Glomerular visceral epithelial cell (primary cell): ENCODE measurements around the gene POU2AF2.
"Not testable (repeated sequence)": the region's sequence is repeated elsewhere in the genome, so short reads cannot be mapped to it uniquely, and the experiment has no call there.

ENCODE experiments used
- DNase-seq: peaks from one replicate; pipeline ENCODE4 v3.0.0-alpha.2; 2016; ENCODE audit errors: extremely low spot score

POU2AF2 gene

DNA sequence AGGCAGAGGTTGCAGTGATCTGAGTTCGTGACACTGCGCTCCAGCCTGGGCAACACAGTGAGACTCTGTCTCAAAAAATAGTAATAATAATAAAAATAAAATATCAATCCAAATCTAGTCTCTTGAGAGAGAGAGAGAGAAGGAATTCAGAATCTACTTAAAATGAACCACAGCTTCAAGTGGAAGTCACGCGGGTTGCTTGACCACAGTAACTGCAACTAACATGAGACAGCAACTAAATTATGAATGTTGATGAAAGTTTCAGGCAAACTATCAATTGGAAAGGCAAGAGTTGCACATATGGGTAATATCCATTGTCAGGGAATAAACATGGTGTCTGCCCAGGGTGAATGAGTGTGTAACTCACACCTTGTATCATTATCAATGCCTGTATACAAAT, 12.5 kb downstream of the POU2AF2 start:
- DNase-seq: no peak

DNA sequence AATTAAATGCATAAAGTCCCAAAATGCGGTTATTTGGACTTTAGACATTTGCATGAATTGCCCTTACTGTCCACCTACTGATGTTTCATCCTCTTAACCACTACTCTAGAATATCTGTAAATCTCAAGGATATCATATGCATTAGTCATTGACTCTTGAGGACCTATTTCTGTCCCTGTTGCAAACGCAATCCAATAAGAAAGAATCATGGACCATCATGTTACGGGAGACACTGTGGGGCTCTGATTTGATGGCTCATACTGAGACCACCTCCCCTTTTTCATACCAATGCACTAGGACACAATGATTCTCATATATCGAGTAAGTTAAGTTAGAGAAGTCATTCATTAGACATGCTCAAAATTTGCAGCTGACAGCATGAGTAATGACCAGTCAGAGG, 14.4 kb downstream of the POU2AF2 start:
- DNase-seq: no peak

DNA sequence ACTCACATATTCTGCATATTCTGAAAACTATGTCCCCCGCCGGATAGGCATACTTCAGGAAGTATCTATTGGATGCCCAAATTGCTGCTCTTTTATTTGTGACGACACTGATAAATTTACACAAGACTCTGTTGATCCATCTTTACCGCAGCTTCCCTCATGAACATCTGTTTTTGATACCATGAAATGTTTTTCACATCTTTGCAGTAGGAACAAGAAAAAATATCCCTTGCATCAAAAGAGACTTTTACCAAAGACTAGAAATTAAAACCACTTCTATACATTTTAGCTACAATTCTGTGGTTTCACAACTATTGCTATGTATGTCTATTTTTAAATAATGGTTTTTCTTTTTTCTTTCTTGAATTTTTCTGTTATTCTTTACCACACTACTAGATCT, 15.3 kb downstream of the POU2AF2 start:
- no peak for DNase-seq

DNA sequence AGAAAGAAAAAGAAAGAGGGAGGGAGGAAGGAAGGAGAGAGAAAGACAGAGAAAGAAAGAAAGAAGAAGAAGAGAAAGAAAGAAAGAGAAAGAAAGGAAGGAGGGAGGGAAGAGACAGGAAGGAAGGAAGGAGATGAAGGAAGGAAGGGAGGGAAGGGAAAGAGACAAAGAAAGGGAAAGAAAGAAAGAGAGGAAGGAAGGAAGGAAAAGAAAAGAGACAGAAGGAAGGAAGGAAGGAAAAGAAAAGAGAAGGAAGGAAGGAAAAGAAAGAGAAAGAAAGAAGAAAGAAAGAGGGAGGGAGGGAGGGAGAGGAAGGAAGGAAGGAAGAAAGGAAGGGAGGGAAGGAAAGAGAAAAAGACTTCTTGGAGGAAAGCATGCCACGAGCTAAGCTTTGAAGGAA, 19.1 kb downstream of the POU2AF2 start:
- DNase-seq: no peak

DNA sequence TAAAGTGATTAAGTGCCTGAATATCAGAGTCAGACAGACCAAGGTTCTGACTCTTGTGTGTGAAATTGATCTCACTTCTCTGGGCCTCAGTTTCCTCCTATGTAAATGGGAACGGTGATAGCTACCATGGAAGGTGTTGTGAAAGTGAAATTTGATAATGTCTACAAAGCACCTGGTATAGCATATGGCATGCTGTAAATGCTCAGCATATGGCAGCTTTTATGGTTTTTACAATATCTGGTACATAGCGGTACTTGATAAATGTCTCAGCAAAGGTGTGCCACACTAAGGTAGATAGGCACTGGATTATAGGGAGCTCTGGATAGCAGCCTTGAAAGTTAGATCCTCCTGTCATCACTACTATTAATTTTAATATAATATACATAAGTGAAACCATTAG, 19.9 kb downstream of the POU2AF2 start:
- no peak for DNase-seq

DNA sequence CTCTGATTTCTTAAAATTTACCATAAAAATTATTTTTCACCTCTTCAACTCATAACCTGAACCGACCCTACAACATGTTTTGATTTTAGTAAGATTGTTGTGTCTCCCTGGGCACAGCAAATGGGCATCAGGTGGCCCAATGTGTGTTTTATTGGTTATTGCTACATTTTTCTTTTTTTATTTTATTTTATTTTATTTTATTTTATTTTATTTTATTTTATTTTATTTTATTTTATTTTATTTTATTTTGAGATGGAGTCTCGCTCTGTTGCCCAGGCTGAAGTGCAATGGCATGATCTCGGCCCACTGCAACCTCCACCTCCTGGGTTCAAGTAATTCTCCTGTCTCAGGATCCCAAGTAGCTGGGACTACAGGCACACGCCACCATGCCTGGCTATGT, 22.8 kb downstream of the POU2AF2 start:
- not testable (repeated sequence) for DNase-seq

DNA sequence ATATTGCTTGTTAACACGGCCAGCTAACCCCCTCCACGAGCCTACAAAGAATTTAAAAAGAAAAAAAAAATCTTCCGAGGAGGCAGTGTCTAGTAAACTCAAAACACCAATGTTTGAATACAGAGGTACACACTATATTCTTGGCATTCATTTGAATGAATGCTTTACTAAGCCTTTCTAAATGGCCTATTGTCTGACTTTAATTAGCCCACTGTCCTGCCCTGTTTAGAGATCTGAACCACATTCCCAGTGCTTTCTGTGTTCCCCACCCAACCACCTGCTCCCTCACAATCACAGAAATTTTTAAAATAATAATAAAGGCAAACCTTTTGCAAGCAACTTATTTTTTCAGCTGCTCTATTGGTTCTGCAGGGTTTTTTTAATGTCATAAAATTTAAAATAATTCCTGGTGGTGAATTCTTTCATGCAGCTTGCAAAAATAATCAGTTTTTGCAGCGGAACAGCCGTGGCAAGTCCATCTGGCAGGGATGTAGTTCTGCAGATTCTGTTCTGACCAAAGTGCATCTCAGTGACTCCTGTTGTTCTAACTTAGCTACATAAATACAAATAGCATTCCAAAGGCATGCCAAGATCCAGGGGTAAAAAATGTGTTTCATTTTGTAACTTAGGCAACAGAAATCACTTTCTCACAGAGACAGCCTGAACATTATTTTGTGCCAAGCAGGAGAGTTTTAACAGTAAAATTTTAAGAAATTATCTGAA, 23.8 kb downstream of the POU2AF2 start:
- no peak for DNase-seq

DNA sequence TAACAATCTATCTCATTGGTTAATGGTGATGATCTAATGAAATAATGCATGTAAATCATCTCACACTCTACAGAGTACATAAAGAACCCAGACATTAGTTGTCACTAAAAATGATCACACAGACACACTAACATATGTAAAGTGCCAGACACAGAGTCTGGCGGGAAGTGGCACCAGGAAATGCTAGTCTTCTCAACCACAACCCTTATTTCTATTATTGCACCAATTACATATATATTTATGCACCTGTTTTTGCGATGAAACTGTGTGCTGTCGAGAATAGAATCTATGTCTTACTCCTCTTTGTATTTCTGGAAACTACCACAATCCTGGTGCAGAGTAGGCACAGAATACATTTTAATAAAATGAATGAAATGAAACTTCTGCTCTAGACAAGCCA, 26.9 kb downstream of the POU2AF2 start:
- no peak for DNase-seq

DNA sequence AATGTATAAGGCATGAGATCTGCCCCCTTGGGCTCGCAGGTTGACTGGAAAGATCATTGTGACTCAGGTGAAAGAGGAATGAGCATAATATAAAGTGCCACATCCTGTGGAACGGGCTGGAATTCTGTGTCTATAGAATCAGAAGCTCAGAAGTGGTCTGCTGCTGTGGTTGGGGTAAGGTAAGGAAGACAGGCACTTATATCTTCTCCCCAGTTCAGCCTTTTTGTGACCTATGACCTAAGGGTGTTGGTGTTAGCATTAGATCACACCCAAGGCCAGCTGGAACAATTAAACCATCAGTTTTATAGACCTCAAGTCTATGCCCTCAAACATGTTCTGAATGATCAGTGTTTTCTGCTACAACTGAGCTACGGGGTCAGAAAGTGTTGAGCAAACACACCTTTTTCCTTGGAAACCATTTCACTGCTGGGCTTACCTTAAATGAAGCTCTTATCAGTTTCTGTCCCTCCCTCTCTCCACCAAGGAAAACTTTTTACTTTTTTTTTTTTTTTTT, 37.1 kb downstream of the POU2AF2 start:
- no peak for DNase-seq

DNA sequence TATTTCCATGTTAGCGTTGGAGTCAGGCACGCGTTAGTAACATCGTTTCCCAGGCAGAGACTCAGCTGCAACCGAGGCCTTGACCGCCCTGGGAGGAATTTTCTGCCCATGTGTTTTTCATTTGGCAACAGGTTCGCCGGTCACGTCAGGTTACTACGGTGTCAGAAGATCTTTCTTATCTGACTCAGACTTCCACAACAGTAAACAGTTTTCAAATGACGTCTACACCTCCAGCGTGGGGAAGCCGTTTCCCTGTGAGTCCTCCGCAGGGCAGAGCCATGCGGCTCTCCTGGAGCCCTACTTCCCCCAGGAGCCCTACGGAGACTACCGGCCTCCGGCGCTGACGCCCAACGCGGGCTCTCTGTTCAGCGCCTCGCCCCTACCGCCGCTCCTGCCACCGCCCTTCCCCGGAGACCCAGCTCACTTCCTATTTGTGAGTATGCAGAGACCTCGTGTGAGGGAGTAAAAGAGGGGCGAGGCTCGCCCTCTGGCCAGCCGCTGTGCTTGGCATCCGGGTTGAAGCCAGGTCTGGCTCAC, 38.5 kb downstream of the POU2AF2 start:
- DNase-seq: no peak

DNA sequence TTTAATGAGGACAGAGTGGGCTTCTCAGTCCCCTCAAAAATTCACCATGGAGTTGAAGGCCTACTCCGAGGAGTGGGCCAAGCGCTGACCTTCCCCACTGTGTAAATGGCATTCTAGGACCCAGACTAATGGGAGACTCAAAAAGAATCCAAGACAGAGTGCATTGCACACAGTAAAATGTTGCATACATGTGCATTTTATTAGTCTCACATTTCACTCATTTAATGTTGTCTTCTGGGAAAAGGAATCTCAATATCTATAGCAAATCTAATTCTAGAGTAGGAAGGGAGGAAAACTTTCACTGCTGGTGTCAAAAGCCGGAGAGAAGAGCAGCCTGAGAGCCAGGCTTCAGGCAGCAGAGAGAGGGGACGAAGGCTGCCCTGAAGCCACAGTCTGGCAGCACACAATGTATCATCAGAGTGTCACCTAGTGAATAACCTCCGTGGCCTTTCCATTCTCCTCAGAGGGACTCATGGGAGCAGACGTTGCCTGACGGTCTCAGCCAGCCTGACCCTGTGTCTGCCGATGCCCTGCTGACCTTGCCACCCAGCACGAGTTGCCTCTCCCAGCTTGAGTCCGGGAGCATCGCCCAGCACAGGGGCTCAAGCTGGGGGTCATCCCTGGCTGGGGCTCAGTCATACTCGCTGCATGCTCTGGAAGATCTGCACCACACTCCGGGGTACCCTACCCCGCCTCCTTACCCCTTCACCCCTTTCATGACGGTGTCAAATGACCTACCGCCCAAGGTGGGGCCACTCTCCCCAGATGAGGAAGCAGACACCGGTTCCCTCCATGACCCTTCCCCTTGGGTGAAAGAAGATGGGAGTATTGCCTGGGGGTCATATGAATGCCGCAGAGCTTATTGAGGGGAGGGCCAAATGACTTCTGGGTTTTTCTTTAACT, 39.9 kb downstream of the POU2AF2 start:
- DNase-seq: no peak

DNA sequence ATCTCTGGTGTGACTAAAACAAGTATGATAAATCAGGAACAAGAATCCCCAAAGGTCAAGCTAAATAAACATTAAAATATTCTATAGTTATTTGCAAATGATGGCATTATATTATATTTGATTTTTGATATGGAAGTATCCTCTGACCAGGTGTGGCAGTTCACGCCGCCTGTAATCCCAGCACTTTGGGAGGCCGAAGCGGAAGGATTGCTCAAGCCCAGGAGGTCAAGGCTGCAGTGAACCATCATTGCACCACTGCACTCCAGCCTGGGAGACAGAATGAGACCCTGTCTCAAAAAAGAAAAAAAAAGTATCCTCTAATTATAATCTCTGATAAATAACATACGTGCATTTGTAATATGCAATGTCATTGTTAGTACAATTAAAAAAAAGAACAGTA, 46.2 kb downstream of the POU2AF2 start:
- no peak for DNase-seq

DNA sequence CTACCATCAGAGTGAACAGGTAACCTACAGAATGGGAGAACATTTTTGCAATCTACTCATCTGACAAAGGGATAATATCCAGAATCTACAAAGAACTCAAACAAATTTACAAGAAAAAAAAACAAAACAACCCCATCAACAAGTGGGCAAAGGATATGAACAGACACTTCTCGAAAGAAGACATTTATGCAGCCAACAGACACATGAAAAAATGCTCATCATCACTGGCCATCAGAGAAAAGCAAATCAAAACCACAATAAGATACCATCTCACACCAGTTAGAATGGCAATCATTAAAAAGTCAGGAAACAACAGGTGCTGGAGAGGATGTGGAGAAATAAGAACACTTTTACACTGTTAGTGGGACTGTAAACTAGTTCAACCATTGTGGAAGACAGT, 46.9 kb downstream of the POU2AF2 start:
- DNase-seq: not testable (repeated sequence)

DNA sequence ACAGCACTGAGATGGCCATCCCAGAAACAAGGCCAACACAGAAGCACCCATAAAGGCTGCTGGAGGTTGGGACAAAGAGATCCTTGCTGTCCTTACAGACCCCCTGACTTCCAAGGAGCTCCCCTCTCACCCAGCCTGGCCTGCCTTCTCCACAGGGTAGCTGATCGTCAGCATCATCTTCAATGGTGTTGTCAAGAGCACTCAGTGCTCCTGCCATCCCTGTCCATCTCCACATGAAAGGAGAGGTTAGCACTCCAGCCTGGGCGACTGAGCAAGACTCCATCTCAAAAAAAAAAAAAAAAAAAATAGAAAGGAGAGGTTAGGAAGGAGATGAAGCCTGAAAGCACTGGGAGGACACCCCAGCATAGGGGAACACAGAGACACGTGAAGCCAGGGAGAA, 50.7 kb downstream of the POU2AF2 start:
- DNase-seq: no peak

DNA sequence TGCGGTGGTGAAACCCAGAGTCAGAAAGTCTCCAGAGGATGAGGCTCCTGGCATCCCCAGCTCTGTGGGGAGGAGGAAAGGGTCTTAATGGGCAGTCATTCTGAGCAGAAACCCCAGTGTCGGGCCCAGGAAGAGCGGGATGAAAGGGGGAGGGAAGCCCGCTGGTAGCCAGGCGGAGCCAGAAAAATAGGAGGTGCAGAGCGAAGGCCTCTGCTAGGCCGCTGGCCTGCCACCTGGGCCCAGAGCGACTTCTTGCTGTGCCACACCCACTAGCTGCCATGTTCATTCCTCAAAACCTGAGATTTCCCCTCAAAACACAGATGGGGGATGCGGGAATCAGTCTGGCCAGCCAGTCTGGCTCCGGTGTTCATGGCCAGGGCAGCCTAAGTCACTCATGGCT, 52.2 kb downstream of the POU2AF2 start:
- no peak for DNase-seq

DNA sequence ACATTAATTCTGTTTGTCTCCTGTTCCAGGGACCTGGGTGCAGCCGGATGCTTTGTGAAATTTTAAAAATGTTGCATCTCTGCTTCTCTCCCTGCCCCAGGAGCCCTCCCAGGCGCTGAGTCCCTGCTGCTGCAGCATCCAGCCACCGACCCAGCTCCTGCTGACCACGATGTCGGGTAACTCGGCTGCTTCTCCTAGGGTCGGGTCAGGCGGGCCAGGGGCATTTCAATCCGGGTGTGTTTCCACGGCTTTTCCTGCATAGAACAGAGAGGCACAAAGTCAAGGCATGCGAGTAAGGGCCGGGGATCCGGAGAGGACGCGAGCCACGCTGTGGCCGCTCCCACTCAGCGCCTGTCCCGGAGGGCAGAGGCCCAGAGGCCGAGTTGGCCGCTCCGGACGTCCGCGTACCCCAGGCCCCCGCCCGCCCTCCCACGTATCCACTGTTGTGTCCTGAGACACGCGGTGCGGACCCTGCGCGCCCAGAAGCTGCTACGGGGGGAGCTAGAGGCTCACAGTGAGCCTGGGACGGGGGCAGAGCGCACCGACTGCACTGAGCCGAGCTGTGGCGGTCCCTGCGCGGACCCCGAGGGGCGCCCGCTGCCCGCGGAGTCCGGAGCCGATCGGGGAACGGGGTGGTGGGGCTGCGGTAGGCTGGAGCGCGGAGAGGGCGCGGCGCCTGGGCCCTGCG, 53.0 kb downstream of the POU2AF2 start, which contains the start of gene POU2AF3:
POU2AF3 (plus strand) TSS at position 134 of the 688 bp plus-strand sequence; CDS start at position 170, 36 bp downstream.
- no peak for DNase-seq

DNA sequence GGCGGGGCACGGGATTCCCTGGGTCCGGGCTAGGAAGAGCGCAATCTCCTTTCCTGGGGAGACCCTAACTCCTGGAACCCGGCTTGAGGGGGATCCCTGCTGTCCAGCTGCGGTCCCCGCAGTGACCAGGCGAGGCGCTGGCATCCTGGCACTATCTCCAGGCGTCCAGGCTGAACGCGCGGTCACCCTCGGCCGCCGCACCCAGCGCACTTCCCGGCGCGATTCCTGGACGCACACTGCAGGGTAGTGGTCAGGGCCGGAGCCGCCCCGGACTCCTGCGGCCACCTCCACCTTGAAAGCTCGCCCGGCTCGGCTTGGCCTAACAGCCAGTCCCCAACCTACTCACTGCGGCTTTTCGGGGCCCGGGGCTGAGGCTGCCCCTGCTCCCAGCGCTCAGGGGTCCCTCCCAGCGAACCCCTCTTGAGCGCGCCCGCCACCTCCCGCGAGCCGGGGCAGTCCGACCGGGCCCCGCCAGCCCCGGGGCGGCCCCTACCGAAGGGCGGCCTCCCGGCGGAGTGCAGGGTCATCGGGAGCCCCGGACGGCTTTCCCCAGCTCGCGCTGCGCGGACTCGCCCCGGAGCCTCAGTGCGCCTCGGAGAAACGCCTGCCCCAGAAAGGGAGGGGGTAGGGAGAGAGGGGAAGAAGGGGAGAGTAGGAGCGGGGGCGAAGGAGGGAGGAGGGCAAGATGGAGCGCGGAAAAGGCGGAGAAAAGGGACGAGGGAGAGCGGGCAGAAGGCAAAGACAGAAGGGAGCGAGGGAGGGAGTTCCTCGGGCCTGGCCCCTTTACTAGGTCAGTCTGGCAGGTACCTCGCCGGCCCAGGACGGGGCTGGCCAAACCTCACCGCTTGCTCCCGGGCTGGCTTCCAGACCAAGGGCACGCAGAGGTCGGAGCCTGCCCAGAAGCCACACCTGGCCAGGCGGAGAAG, 53.8 kb downstream of the POU2AF2 start:
- DNase-seq: peak; percentile 4

DNA sequence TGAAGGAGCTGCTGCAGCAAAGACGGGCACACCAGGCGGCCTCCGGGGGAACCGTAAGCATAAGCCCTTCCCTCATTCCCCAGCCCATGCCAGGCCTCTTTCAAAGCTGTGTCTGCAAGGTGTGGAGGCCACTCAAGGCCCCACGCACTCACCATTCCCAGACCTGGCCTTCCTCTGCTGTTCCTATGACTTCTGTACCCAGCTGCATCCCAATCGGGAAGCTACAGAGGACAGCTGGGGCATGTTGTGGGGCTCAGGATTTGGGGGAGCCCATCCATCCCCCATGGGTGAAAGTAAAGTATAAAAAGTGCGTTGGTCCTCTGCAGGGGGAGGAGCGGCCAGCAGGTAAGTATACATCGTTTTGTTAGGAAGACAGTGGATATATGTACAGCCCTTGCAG, 55.0 kb downstream of the POU2AF2 start:
- DNase-seq: no peak

DNA sequence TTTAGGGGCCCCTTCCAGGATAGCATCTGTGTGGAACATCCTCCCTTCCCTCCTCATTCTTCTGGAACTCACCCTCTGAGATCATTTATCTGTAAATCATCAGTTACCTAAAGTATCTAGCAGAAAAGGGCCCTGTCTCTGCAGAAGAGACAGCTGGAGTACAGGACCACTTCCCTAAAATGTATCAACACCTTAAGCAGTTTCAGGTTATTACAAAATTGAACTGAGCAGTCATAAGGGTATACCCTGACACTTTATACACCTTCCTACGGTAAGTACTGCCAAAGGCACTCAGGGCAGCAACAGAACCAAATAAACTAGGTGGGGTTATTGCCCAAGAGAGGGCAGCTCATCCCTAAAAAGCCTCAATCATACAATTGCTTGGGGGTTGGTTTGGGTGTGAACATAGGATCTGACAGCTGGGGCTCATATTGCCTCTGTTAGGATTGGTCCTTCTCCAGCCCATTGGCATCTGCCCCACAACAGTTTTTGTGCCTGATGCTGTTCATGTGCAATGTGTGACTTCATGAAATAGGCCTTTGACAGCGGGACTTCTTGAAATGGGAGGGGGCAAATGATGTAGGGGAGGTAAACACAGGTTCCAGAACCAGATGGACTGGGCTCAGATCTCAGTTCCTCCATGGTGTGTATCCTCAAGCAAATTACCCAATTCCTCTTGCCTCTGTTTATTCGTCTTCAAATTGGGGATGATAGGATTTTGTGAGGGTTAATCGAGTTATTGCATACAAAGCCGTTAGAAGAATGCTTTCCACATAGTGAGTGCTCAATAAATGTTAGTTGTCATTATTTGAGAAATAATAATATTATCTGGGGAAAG, 55.7 kb downstream of the POU2AF2 start:
- no peak for DNase-seq

DNA sequence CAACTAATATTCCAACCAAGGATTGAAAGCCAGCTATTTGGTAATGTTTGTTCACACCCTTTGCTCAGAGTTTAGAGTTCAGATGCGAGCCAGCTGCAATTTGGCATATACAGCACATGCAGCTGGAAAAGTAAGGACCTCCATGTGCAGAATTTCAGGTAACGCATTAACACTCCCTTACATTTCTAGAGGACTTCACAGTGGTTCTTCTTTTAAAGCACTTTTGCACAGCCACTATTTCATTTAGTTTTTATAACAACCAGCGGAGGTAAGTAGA, 56.3 kb downstream of the POU2AF2 start:
- no peak for DNase-seq
